Effector CD8-positive, alpha-beta T cell (primary cell): ENCODE data around the gene ACADVL.
A peak's percentile ranks its signal among the peaks of the same experiment; 100 is the strongest.

Experiments used
- DNase-seq: peaks from one replicate; lab custom pipeline; 2025; lab: John Stamatoyannopoulos, UW

ACADVL gene

GRCh38 chr17:7252176-7253043 is 32.7 kb downstream of the ACADVL start, which contains the start of gene ELP5:
ELP5 (plus strand) TSS chr17:7252215; CDS start chr17:7252551, 336 bp downstream.
- DNase-seq = peak; percentile 79

GRCh38 chr17:7253082-7253481 is 33.3 kb downstream of the ACADVL start:
- DNase-seq = no peak

GRCh38 chr17:7254511-7254910 is 34.8 kb downstream of the ACADVL start:
- no peak for DNase-seq

GRCh38 chr17:7256766-7257456 is 37.2 kb downstream of the ACADVL start:
- DNase-seq = no peak

GRCh38 chr17:7258731-7259554 is 39.2 kb downstream of the ACADVL start:
- DNase-seq = no peak

GRCh38 chr17:7259555-7259889 is 39.8 kb downstream of the ACADVL start:
- no peak for DNase-seq

- no peak for DNase-seq
Observed at GRCh38 chr17:7260151-7260550, 40.4 kb downstream of the ACADVL start.

GRCh38 chr17:7260651-7261378 is 41.1 kb downstream of the ACADVL start:
- peak; percentile 33 for DNase-seq

GRCh38 chr17:7261379-7262191 is 41.8 kb downstream of the ACADVL start:
- DNase-seq = no peak

- no peak for DNase-seq
Observed at GRCh38 chr17:7262192-7262934, 42.6 kb downstream of the ACADVL start, which contains the start of gene CLDN7. CLDN7 (minus strand) TSS chr17:7262478; CDS start chr17:7262043, 435 bp downstream.

GRCh38 chr17:7262935-7263800 is 43.4 kb downstream of the ACADVL start:
- DNase-seq = no peak

- DNase-seq = no peak
Observed at GRCh38 chr17:7263801-7264078, 44.0 kb downstream of the ACADVL start.

- no peak for DNase-seq
Observed at GRCh38 chr17:7266784-7267183, 47.0 kb downstream of the ACADVL start.
